Ovary (tissue), 3 donors: ENCODE results near the gene INTS4.

ENCODE experiments used
- POLR2A ChIP-seq: fragments of 450-650 bp; IDR thresholded peaks from one replicate; pipeline ENCODE4 v1.6.1; 2017; ENCODE audit warnings: antibody characterized with exemption, mild to moderate bottlenecking, moderate library complexity
- TF ChIP-seq, protein P1 (sequence below), 3 donors: fragments of 450-650 bp in 2 of 3; fragments of 200-600 bp in 1 of 3; IDR thresholded peaks; one replicate each; pipeline versions ENCODE4 v1.5.1 to v1.8.0; 2016 to 2022; ENCODE audit warnings: antibody characterized with exemption in 3 of 3, mild to moderate bottlenecking in 1 of 3
- donor health status: DM: no; HTN: no; CAD: no.

- TF ChIP-seq, protein P1, sequence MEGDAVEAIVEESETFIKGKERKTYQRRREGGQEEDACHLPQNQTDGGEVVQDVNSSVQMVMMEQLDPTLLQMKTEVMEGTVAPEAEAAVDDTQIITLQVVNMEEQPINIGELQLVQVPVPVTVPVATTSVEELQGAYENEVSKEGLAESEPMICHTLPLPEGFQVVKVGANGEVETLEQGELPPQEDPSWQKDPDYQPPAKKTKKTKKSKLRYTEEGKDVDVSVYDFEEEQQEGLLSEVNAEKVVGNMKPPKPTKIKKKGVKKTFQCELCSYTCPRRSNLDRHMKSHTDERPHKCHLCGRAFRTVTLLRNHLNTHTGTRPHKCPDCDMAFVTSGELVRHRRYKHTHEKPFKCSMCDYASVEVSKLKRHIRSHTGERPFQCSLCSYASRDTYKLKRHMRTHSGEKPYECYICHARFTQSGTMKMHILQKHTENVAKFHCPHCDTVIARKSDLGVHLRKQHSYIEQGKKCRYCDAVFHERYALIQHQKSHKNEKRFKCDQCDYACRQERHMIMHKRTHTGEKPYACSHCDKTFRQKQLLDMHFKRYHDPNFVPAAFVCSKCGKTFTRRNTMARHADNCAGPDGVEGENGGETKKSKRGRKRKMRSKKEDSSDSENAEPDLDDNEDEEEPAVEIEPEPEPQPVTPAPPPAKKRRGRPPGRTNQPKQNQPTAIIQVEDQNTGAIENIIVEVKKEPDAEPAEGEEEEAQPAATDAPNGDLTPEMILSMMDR (IDR thresholded peaks at IDR 0.05) = no peak
- TF ChIP-seq POLR2A = no peak
These were observed 165.5 kb downstream of the INTS4 start for GRCh38 chr11:77828926-77829325.
